ENCODE results near the gene HAPLN1. TPM values are rescaled to one million over a fixed set of nuclear protein-coding genes. Genes with fewer than 3 reads are reported as not detected.

Gene HAPLN1
- polyA plus RNA-seq, 2 donors, result 0.02 to 0.04 TPM

GRCh38 chr5:83657807-83658525 is 62.7 kb downstream of the HAPLN1 start:
- Histone ChIP-seq H3K9me3 (ENCODE audit: control insufficient read depth in 2 of 2, insufficient read depth in 1 of 2, low read depth in 1 of 2, low read length in 1 of 2) (no peaks in the 10 kb centered on the region), H3K27me3 (ENCODE audit: control insufficient read depth in 1 of 2, insufficient read depth in 2 of 2, low read length in 2 of 2) (no peaks in the 10 kb centered on the region), H3K36me3 (ENCODE audit: control insufficient read depth in 2 of 2, insufficient read depth in 2 of 2, low read length in 1 of 2) (no peaks in the 10 kb centered on the region), H3K4me3 (ENCODE audit: low read depth in 1 of 2, low read length in 2 of 2) (no peak overlapping the region), H3K27ac (ENCODE audit: low read depth in 2 of 2, low read length in 1 of 2) (no peak overlapping the region), H3K4me1 (ENCODE audit: control insufficient read depth in 2 of 2, insufficient read depth in 2 of 2, low read length in 1 of 2) (no peaks in the 10 kb centered on the region)
- 89 to 93% methylated on average over 1 of the region's 1 CpG for WGBS, 2 donors

DNA sequence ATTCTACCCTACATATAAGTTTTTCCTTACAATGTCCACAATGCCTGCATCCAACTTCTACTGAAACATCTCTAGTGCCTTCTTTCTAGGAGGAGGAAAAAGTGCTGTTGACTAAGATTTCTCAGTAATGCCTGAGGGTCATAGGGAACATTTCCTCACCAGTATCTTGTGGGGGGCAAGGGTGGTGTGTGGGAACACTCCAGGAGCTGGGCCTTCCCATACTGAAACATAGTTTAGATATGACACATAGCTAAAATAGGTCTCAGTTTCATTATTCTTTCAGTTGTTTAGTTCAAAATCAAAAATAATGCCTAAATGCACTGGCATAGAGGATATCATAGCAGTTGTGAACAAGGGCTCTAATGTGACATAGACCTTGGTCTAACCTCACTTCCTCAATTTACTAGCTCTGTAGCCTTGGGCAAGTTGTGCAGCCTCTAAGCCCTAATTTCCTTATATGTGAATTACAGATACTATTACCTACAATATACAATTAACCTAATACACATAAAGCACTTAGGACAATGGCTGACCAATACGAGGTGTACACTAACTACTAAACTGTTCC is 66.1 kb downstream of the HAPLN1 start:
- 64 to 78% methylated on average over 1 of the region's 1 CpG for WGBS, 2 donors
- H3K4me1 ChIP-seq (ENCODE audit: control insufficient read depth in 2 of 2, insufficient read depth in 2 of 2, low read length in 1 of 2), result no peaks in the 10 kb centered on the region
- H3K36me3 ChIP-seq (ENCODE audit: control insufficient read depth in 2 of 2, insufficient read depth in 2 of 2, low read length in 1 of 2), result no peaks in the 10 kb centered on the region
- H3K27me3 ChIP-seq (ENCODE audit: control insufficient read depth in 1 of 2, insufficient read depth in 2 of 2, low read length in 2 of 2), result no peaks in the 10 kb centered on the region
- no peak overlapping the region for H3K4me3 ChIP-seq (ENCODE audit: low read depth in 1 of 2, low read length in 2 of 2)
- no peaks in the 10 kb centered on the region for H3K9me3 ChIP-seq (ENCODE audit: control insufficient read depth in 2 of 2, insufficient read depth in 1 of 2, low read depth in 1 of 2, low read length in 1 of 2)
- H3K27ac ChIP-seq (ENCODE audit: low read depth in 2 of 2, low read length in 1 of 2), result no peak overlapping the region

GRCh38 chr5:83653669-83654068 is 67.0 kb downstream of the HAPLN1 start:
- WGBS, 2 donors, result 55 to 56% methylated on average over 2 of the region's 2 CpGs
- Histone ChIP-seq H3K36me3 (ENCODE audit: control insufficient read depth in 2 of 2, insufficient read depth in 2 of 2, low read length in 1 of 2) (no peaks in the 10 kb centered on the region), H3K27ac (ENCODE audit: low read depth in 2 of 2, low read length in 1 of 2) (no peak overlapping the region), H3K4me1 (ENCODE audit: control insufficient read depth in 2 of 2, insufficient read depth in 2 of 2, low read length in 1 of 2) (no peaks in the 10 kb centered on the region), H3K9me3 (ENCODE audit: control insufficient read depth in 2 of 2, insufficient read depth in 1 of 2, low read depth in 1 of 2, low read length in 1 of 2) (no peaks in the 10 kb centered on the region), H3K27me3 (ENCODE audit: control insufficient read depth in 1 of 2, insufficient read depth in 2 of 2, low read length in 2 of 2) (no peaks in the 10 kb centered on the region), H3K4me3 (ENCODE audit: low read depth in 1 of 2, low read length in 2 of 2) (no peak overlapping the region)

DNA sequence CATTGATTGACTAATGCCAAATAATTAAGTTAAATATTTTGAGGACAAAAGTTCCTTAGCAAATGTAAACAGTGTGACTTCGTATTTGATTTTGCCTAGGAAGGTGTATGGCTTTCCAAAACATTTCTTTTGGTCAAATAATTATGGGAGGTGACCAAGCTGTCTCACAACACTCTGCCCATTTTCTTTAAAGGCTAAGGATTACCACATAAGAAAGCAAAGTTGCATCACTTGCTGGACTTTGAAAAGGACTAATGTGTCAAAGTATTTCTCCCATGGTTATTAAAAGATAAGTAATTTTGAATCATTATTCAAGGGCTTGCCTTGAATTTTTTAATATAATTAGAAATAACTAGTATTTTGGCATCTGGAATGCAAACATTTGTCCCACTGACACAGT is 74.7 kb downstream of the HAPLN1 start:
- Histone ChIP-seq H3K9me3 (ENCODE audit: control insufficient read depth in 2 of 2, insufficient read depth in 1 of 2, low read depth in 1 of 2, low read length in 1 of 2) (no peaks in the 10 kb centered on the region), H3K27ac (ENCODE audit: low read depth in 2 of 2, low read length in 1 of 2) (no peak overlapping the region), H3K27me3 (ENCODE audit: control insufficient read depth in 1 of 2, insufficient read depth in 2 of 2, low read length in 2 of 2) (no peaks in the 10 kb centered on the region), H3K4me3 (ENCODE audit: low read depth in 1 of 2, low read length in 2 of 2) (no peak overlapping the region), H3K36me3 (ENCODE audit: control insufficient read depth in 2 of 2, insufficient read depth in 2 of 2, low read length in 1 of 2) (no peaks in the 10 kb centered on the region), H3K4me1 (ENCODE audit: control insufficient read depth in 2 of 2, insufficient read depth in 2 of 2, low read length in 1 of 2) (no peaks in the 10 kb centered on the region)
- 33 to 39% methylated on average over 1 of the region's 1 CpG for WGBS, 2 donors

DNA sequence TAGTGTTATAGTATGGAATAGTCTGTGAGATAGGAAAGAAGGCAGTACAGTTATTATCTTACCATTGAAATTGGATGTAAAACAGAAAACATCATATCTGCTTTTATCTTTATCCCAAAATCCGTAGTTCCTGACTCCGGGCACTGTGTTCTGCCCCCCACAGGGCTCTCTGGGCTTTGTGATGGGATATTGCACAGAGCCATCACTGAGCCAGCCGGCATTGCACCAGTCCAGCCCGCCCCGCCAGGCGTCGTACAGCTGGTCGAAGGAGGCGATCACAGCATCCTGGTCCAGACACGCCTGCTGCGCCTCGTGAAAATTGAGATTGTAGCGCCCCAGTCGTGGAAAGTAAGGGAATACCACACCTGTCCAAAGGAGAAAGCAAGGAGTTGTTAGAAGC is 76.4 kb downstream of the HAPLN1 start:
- Histone ChIP-seq H3K27ac (ENCODE audit: low read depth in 2 of 2, low read length in 1 of 2) (no peak overlapping the region), H3K27me3 (ENCODE audit: control insufficient read depth in 1 of 2, insufficient read depth in 2 of 2, low read length in 2 of 2) (no peaks in the 10 kb centered on the region), H3K4me1 (ENCODE audit: control insufficient read depth in 2 of 2, insufficient read depth in 2 of 2, low read length in 1 of 2) (no peaks in the 10 kb centered on the region), H3K36me3 (ENCODE audit: control insufficient read depth in 2 of 2, insufficient read depth in 2 of 2, low read length in 1 of 2) (no peaks in the 10 kb centered on the region), H3K4me3 (ENCODE audit: low read depth in 1 of 2, low read length in 2 of 2) (no peak overlapping the region), H3K9me3 (ENCODE audit: control insufficient read depth in 2 of 2, insufficient read depth in 1 of 2, low read depth in 1 of 2, low read length in 1 of 2) (no peaks in the 10 kb centered on the region)
- WGBS, 2 donors, result 88 to 91% methylated on average over 14 of the region's 14 CpGs

GRCh38 chr5:83641946-83642345 is 78.7 kb downstream of the HAPLN1 start:
- Histone ChIP-seq H3K27me3 (ENCODE audit: control insufficient read depth in 1 of 2, insufficient read depth in 2 of 2, low read length in 2 of 2) (no peaks in the 10 kb centered on the region), H3K4me3 (ENCODE audit: low read depth in 1 of 2, low read length in 2 of 2) (no peak overlapping the region), H3K9me3 (ENCODE audit: control insufficient read depth in 2 of 2, insufficient read depth in 1 of 2, low read depth in 1 of 2, low read length in 1 of 2) (no peaks in the 10 kb centered on the region), H3K36me3 (ENCODE audit: control insufficient read depth in 2 of 2, insufficient read depth in 2 of 2, low read length in 1 of 2) (no peaks in the 10 kb centered on the region), H3K27ac (ENCODE audit: low read depth in 2 of 2, low read length in 1 of 2) (no peak overlapping the region), H3K4me1 (ENCODE audit: control insufficient read depth in 2 of 2, insufficient read depth in 2 of 2, low read length in 1 of 2) (no peaks in the 10 kb centered on the region)
- WGBS, 2 donors, result 74 to 78% methylated on average over 3 of the region's 3 CpGs

DNA sequence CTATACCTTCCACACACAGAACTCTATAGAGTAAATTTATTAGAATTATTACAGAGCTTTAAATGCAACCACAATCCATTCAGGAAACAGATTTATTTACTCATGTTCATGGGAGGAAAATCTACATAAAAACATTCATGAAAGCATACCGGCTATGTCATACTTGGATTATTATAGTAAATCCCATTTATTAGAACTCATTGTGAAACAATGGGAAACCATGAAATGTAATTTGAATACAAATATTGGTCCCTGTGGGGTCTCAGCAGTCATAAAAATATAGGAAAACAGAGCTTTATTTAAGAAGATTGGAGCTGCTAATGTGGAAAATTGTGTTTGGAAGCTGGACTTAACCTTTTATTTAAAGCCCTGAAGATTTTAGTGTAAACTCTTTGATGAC is 80.7 kb downstream of the HAPLN1 start:
- H3K27ac ChIP-seq (ENCODE audit: low read depth in 2 of 2, low read length in 1 of 2), result no peak overlapping the region
- no peaks in the 10 kb centered on the region for H3K27me3 ChIP-seq (ENCODE audit: control insufficient read depth in 1 of 2, insufficient read depth in 2 of 2, low read length in 2 of 2)
- no peaks in the 10 kb centered on the region for H3K36me3 ChIP-seq (ENCODE audit: control insufficient read depth in 2 of 2, insufficient read depth in 2 of 2, low read length in 1 of 2)
- no peak overlapping the region for H3K4me3 ChIP-seq (ENCODE audit: low read depth in 1 of 2, low read length in 2 of 2)
- 49 to 50% methylated on average over 1 of the region's 1 CpG for WGBS, 2 donors
- no peaks in the 10 kb centered on the region for H3K4me1 ChIP-seq (ENCODE audit: control insufficient read depth in 2 of 2, insufficient read depth in 2 of 2, low read length in 1 of 2)
- no peaks in the 10 kb centered on the region for H3K9me3 ChIP-seq (ENCODE audit: control insufficient read depth in 2 of 2, insufficient read depth in 1 of 2, low read depth in 1 of 2, low read length in 1 of 2)

DNA sequence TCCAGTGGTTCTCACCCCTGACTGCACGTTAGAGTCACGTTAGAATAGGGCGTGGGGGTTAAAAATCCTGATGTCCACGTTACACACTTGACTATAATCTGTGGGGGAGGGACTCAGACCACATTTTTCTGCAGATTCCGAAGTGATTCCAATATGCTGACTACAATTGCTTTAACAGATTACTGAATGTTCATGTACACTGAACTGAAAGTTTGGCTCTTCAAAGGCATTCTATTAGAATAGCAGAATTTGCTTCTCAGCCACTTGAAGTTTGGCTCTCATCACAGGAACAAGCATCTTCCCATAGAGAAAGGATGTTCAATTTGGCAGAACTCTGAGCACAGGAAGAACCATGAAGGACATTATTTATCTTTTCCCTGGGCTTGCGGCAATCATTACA is 84.5 kb downstream of the HAPLN1 start:
- no peak overlapping the region for H3K27ac ChIP-seq (ENCODE audit: low read depth in 2 of 2, low read length in 1 of 2)
- no peaks in the 10 kb centered on the region for H3K4me1 ChIP-seq (ENCODE audit: control insufficient read depth in 2 of 2, insufficient read depth in 2 of 2, low read length in 1 of 2)
- 43 to 49% methylated on average over 6 of the region's 6 CpGs for WGBS, 2 donors
- no peak overlapping the region for H3K4me3 ChIP-seq (ENCODE audit: low read depth in 1 of 2, low read length in 2 of 2)
- no peaks in the 10 kb centered on the region for H3K36me3 ChIP-seq (ENCODE audit: control insufficient read depth in 2 of 2, insufficient read depth in 2 of 2, low read length in 1 of 2)
- H3K9me3 ChIP-seq (ENCODE audit: control insufficient read depth in 2 of 2, insufficient read depth in 1 of 2, low read depth in 1 of 2, low read length in 1 of 2), result no peaks in the 10 kb centered on the region
- H3K27me3 ChIP-seq (ENCODE audit: control insufficient read depth in 1 of 2, insufficient read depth in 2 of 2, low read length in 2 of 2), result no peaks in the 10 kb centered on the region

GRCh38 chr5:83633285-83633684 is 87.4 kb downstream of the HAPLN1 start:
- H3K4me3 ChIP-seq (ENCODE audit: low read depth in 1 of 2, low read length in 2 of 2), result no peak overlapping the region
- H3K27me3 ChIP-seq (ENCODE audit: control insufficient read depth in 1 of 2, insufficient read depth in 2 of 2, low read length in 2 of 2), result no peaks in the 10 kb centered on the region
- H3K27ac ChIP-seq (ENCODE audit: low read depth in 2 of 2, low read length in 1 of 2), result no peak overlapping the region
- no peaks in the 10 kb centered on the region for H3K9me3 ChIP-seq (ENCODE audit: control insufficient read depth in 2 of 2, insufficient read depth in 1 of 2, low read depth in 1 of 2, low read length in 1 of 2)
- 93% methylated on average over 2 of the region's 2 CpGs for WGBS, 2 donors
- no peaks in the 10 kb centered on the region for H3K4me1 ChIP-seq (ENCODE audit: control insufficient read depth in 2 of 2, insufficient read depth in 2 of 2, low read length in 1 of 2)
- no peaks in the 10 kb centered on the region for H3K36me3 ChIP-seq (ENCODE audit: control insufficient read depth in 2 of 2, insufficient read depth in 2 of 2, low read length in 1 of 2)

- Histone ChIP-seq H3K27ac (ENCODE audit: low read depth in 2 of 2, low read length in 1 of 2) (no peak overlapping the region), H3K4me1 (ENCODE audit: control insufficient read depth in 2 of 2, insufficient read depth in 2 of 2, low read length in 1 of 2) (no peaks in the 10 kb centered on the region), H3K9me3 (ENCODE audit: control insufficient read depth in 2 of 2, insufficient read depth in 1 of 2, low read depth in 1 of 2, low read length in 1 of 2) (no peaks in the 10 kb centered on the region), H3K27me3 (ENCODE audit: control insufficient read depth in 1 of 2, insufficient read depth in 2 of 2, low read length in 2 of 2) (no peaks in the 10 kb centered on the region), H3K36me3 (ENCODE audit: control insufficient read depth in 2 of 2, insufficient read depth in 2 of 2, low read length in 1 of 2) (no peaks in the 10 kb centered on the region), H3K4me3 (ENCODE audit: low read depth in 1 of 2, low read length in 2 of 2) (no peak overlapping the region)
- WGBS, 2 donors, result 48 to 51% methylated on average over 4 of the region's 4 CpGs
Measured at GRCh38 chr5:83632874-83633273, 87.8 kb downstream of the HAPLN1 start.

Measured in esophagus (tissue), 2 donors.